GM18861 (cell line): ENCODE results near the gene ALDH1A2.
"Not testable (repeated sequence)": the region's sequence is repeated elsewhere in the genome, so short reads cannot be mapped to it uniquely, and the experiment has no call there.

ENCODE experiments used
- ATAC-seq: cut with Tn5 transposase; IDR thresholded peaks from one replicate; pipeline ENCODE4 v1.9.1; 2021; ENCODE audit not compliant: unreplicated experiment

The ALDH1A2 gene

DNA sequence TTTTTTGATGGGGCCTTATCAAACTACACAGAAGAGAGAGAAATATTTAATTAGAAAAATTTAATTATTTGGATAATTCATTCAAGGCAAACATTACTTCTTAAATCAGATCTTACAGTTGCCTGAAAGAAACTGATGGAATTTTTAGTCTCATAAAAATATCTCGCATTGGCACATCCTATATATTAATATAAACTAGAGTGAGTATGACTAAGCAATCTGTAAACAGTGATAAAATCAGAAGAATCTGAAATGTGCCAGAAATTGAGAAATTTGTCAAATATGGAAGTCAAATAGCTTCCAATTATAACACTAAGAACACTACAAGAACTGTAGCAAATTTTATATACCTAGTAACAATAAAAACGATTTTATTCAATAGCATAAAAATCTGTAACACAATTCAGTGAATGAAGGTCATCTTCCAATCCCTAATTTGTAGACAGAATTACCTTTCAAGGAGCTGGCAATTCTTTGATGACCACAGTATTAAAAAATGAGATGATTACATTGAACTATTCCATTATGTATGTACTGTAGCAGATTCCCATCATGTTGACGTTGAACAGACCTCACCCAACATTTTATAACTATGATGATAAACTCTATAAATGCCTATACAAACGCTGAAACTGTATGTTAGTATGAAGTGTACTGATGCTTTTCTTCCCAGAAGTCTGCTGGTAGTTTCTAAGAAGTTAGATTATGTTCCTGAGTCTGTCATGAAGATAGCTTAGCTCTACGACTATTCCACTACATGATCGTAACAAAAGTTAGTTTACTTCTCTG is 63.0 kb downstream of the ALDH1A2 start:
- ATAC-seq: no peak

DNA sequence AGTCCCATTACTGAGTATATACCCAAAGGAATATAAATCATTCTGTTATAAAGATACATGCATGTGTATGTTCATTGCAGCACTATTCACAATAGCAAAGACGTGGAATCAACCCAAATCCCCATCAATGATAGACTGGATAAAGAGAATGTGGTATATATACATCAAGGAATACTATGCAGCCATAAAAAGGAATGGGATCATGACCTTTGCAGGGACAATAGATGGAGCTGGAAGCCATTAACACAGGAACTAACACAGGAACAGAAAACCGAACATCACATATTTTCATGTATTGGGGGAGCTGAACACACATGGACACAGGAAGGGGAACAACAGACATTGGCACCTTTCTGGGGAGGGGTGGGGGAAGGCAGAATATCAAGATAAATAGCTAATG is 65.8 kb downstream of the ALDH1A2 start:
- ATAC-seq: not testable (repeated sequence)

DNA sequence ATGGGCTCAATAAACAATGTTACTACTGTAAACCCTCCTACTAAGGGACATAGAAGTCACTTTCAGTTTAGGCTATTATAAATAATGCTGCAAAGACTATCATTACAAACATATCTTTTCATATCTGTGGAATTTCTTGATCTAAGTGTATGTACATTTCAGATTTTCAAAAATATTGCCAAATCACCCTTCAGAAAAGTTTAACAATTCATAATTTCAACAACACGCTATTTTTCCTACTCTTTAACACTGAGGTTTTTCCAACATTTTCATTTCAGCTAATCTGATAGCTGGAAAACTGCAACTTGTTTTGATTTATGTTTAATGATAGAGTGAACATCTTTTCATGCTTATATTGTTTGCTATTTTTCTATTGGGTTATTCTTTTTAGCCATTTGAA is 69.0 kb downstream of the ALDH1A2 start:
- ATAC-seq: no peak

DNA sequence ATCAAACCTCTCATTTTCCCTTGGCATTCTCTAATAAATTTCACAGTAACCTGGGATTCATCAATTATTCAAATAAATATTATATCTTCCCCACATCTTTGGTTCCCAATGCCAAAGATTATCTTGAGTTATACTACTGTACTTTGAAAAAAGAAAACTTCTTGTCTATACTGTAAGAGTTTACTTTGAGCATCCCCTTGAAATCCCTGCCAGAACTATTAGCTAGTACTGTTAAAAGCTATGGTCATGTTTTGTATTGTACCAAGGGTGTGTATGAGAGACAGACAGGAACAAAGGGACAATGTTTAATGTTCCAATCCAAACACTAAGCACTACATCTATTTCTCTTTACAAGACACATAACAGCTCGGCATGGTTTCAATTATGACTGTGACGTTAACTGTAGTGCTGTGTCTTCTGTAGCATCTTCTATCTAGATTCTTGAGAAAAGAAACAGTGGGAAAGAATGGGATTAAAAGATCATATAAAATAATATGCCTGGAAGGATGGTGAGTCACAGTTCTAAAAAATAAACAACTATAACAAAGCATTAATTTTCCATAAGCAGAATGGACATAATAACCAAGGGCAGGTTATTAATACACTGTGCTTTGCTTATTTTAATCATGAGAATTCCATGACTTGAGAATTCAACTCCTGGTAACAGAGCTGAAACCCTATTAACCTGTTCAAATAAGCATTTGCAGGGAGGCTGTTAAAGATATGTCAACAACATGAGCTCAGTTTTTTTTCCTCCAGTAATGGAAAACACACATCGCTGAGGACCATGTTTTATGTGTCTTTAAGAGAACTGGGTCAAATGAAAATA is 71.1 kb downstream of the ALDH1A2 start:
- ATAC-seq: no peak

DNA sequence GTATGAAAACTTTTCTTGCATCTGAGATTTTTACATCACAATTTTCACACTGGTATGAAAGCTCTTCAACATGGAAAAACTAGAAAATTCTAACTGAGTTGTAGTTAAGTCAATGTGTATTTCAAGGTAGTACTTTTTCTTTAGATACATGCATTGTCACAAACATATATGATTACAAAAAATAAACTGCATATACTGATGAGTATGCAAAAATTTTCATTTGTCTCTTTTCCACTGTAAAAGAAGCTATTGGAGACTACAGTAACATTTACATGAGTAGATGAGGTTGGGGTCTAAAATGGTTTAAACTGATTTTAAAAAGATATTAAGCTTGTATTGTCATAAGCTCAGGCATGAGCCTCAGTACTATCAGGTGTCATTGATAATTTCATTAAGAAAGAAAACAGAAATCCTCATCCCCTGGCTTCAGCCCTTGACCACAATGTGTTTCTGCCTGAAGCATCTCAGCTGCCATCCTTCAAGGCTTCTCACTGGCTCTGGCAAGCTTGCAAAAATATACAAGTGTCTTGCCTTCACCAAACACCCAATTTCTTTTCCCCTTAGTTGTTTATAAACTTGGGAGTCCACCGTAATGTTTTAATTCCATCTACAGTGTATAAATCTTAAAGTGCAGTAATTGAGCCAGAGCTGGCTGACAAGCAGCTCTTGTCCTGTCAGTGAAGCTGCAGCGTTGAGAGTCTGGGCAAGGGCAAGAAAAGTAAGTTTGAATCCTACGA is 71.9 kb downstream of the ALDH1A2 start:
- no peak for ATAC-seq

GRCh38 chr15:57992761-57993355 is 72.7 kb downstream of the ALDH1A2 start:
- no peak for ATAC-seq

DNA sequence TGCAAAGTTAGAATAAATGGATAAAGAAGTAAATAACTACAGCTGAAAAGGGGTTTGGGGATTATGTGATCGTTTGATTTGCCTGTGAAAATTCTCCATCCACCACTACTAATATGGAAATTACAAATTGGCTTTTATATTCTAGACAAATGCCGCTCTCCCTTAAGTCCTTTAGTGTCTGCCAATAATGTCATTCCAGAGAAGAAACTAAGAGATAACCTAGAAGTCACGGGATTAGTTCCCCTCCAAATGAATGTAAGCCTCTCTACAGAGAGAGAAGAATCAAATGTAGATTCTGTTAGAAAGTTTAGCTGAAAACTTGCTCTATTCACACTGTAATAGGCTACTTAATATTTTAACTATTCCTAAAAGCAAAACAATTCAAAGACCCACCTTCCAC is 92.0 kb downstream of the ALDH1A2 start:
- no peak for ATAC-seq

DNA sequence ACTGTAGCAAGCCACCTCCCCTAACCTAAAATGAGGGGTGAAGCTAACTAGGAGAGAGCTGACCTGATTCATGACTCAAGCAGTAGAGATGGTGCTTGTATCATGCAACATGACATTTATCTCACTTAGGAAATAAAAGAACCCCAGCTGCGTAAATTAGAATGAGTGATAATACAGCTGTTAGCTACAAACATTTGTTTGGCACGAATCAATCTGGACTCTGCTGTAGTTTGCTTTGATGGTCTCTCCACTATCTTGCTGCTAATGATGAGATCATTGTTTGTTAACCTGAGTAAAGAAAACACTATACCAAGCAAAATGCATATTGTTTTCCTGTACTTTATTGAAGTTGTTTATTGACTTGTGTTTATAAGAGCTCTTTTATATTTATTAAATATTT is 92.6 kb downstream of the ALDH1A2 start:
- no peak for ATAC-seq

GRCh38 chr15:57969996-57970395 is 95.5 kb downstream of the ALDH1A2 start:
- ATAC-seq: no peak

- no peak for ATAC-seq
Measured at GRCh38 chr15:57969355-57969754, 96.2 kb downstream of the ALDH1A2 start.

DNA sequence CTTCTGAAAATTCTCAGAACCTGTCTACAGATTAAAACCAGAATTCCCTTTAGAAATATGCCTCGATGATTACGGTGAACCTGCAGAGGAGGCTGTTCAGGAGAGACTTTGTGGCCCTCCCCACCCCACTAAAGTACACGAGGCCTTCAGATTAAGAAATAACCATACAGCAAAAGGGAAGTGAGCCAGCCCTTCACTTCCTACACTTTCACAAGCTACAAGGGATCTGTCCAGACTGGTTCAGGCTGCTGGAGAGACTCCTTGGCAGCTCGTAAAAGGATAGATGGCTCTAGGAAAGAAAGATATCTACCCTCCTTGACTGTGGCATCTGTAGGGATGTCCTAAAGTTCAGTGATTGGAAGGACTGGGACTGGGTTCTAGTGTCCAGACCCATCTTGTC is 102.6 kb downstream of the ALDH1A2 start:
- ATAC-seq: no peak

DNA sequence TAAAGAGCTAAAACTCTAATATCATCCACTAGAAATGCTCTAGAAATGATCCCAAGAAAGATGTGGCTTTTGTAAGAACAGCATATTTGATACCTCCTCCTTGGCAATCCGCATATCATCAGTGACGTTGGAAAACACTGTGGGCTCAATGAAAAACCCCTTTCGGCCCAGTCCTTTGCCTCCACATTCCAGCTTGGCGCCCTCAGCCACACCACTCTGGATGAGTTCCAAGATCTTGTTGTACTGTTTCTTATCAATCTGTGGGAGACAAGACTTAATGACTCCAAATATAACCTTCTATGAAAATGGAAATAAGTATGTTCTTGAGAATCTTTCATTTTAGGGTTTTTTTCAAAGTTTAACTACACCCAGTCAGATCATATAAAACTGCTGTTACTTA is 103.6 kb downstream of the ALDH1A2 start:
- no peak for ATAC-seq

DNA sequence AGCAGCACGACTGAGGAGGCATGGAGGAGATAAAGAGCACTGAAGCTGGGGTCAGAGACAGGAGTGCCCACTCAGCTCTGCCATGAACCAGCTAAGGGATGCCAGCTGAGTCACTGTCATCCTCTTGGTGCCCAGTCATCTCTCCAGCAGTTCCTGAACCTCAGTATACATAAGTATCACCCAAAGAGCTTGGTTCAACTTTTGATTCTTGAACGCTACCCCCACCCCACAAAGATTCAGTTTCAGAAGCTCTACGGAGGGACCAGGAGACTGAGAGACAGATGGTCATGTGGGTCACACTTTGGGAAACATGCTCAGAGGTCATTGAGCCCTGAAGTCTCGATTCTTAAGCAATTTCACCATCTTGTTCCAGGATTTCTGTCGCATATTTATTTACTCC is 108.4 kb downstream of the ALDH1A2 start:
- no peak for ATAC-seq

DNA sequence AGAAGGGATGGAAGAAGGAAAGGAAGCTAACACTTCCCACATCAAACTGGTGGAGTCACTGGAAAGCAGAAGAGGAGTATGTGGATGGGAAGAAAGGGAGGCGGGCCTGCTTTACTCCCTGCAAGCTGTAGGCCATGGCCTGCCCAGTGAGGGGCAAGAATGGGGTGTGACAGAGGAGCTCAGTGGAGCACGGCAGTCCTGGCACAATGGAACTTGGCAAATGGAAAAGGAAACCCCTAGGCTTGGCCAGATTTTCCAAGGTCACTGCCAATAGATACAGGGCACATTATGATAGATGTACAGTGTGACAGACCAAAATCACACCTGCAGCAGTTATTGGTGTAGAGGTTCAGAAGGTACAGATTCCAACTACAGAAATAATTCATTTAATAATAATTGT is 111.6 kb downstream of the ALDH1A2 start:
- no peak for ATAC-seq

DNA sequence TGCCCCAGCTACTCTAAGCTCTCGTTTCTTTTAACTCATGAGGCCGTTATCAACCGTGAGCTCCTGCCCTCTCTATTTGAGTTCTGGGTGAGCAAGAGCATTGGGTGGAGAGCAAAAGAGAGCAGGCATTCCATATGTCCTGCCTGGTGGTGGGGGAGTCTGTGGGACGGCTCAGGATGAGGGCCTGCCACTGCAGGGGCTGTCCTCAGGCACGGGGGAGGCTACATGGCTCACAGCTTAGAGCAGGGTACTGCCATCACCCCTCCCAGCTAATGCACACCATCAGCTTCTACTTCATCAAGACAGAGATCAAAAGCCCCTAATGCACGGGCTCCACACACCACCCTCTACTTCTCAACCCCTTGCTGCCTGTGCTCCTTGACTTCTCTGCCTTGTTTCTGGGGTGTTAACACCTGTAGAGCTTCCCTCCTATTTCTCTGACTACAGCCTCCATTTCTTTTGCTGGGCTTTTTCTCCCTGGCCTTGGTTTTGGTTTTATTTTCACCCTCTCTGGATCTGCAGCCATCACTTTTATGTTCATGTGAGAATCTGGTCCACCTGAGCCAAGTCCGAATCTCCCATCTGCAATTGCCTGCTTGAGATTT is 114.1 kb downstream of the ALDH1A2 start:
- no peak for ATAC-seq

GRCh38 chr15:57950381-57950946 is 115.0 kb downstream of the ALDH1A2 start:
- no peak for ATAC-seq

DNA sequence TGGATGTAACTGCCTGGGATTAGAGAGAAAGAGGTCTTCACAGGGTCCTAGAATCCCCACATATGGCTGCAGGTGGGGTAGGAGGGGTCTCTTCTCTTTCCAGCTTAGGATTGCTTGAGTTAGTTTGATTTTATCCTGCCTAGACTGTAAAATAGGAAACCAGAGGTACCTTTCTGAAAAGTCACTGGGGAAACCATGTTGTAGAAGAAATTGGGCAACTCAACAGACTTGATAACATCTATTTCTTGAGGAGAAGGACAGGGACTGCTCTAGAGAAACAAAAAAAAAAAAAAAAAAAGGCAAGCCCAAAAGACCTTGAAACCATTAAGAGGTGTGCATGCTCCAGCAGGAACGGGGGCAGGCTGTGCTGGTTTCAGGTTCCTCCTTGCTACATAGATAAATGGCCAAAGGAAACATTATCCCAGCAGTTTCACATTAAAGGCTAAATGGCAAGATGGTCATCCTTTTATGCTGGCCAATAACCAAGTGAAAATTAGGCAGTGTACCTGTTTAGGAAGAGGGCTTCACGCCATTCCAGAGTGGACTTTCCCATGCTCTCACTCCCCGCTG is 116.1 kb downstream of the ALDH1A2 start:
- no peak for ATAC-seq

DNA sequence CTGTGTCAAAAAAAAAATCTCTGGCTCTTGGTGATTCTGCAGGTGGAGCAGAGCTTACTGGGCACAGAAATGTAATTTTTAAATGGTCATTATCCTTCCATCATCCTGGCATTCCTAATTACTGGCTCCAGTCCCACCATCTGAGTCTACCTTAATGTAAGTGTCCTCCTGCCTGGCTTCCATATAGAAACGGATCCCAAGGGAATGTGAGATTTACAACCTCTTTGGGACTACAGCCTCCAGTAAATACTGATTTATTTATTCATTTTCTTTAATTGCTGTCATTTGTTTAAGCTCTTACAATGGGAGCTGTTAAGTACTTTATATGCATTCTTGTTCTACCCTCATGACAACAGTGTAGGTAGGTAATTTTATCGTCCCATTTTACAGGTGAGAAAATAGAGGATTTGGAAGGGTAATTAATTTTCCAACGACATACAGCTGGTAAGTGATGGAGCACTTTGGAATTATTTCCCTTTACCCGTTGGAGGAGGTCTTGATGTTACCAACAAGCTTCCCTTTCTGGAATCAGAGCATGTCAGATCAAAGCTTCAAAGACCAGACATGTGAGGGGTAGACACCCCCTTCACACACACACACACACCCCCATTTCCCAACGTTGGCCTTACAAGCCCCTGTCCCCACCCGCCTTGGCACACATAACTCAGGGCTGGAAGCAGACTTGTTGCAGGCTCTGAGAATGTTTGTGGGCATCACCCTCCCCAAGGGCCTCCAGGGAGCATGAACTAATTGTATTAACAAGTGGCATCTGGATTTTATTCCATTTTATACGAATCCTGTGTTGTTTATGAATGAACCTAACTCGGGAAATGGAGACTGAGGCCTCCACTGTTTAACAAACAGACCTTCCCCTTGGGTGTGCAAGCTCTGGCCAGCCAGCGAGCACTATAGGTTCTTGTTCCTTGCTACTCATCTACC is 116.9 kb downstream of the ALDH1A2 start:
- no peak for ATAC-seq

DNA sequence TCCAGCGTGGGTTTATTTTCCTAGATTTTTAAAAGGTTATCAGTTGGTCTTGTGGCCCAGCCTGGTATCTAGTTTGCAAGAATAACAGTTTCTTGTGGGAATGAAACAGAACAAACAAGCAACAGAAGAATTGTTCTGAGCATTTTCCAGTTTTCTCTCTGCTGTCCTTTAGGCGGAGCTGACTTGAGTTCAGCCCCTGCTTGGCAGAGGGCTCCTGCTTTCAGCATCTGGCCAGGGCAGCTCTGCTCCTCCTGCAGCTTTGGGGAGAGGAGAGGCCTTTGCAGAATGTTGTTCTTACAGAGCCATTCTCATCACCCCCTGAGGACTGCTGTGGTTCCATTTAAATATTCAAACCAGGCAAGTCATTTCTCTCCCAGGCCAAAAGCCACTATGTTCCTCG is 117.7 kb downstream of the ALDH1A2 start:
- ATAC-seq: no peak
